ENCODE measurements around the gene SLC6A11.

Gene SLC6A11

DNA sequence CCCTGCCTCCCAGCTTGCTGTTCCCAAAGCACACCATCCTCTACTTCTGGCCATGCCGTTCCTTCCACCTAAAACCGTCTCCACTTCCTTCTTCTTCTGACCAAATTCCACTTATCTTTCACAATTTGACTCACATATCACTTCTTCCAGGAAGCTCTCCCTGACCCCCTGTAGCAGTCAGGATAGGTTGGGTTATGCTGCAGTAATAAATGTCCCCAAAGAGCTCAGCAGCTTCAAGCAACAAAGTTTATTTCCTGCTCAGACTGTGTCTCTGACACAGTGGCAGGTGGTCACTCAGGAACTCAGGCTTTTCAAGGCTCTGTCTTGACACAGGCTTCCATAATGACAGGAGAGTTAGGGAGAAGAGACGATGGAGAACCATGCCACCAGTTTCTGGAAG lies 27.4 kb downstream of the SLC6A11 start:
- ATAC-seq: no peak
- Mint-ChIP-seq H3K4me3 (no peak overlapping the region), H3K27me3 (peaks cover 34% of the 10 kb centered on the region), H3K27ac (no peak overlapping the region), H3K4me1 (no peaks in the 10 kb centered on the region), H3K36me3 (ENCODE audit: low read depth) (no peaks in the 10 kb centered on the region), H3K9me3 (no peaks in the 10 kb centered on the region)
- no peak for DNase-seq

DNA sequence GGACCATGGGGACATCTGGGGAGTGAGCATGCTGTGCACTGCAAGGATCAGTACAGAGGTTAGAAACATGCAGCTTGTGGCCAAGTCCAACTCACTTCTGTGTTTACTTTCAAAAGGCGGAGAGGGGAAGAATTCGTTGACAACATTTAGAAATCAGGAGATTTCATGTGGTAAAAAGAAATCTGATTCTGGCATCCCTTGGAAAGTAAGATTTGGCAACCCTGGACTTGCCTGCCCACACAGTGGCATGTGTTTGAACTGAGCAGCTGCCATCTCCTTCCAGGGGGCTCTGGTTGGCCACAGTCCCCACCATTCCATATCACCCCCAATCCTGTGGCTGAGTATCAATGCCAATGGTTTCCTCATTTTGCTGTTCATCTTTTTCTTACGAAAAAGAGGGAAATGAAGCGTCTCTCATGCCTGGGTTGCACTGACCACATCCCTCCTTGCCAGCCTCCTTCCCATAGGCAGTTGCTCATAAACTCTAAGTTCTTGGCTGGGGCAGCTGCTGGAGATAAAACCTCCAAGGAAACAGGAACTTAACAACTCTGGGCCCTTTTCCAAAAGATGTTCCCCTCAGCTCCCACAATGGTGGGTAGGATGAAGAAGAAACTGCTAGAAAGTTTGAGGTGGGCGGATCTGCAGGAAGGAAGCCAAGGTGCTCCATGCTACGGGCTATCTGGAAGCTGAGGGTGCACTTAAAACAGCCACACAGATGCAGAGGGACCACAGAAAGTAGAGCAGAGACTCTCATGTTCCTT lies 29.2 kb downstream of the SLC6A11 start:
- ATAC-seq: no peak
- H3K4me3 Mint-ChIP-seq: no peak overlapping the region

DNA sequence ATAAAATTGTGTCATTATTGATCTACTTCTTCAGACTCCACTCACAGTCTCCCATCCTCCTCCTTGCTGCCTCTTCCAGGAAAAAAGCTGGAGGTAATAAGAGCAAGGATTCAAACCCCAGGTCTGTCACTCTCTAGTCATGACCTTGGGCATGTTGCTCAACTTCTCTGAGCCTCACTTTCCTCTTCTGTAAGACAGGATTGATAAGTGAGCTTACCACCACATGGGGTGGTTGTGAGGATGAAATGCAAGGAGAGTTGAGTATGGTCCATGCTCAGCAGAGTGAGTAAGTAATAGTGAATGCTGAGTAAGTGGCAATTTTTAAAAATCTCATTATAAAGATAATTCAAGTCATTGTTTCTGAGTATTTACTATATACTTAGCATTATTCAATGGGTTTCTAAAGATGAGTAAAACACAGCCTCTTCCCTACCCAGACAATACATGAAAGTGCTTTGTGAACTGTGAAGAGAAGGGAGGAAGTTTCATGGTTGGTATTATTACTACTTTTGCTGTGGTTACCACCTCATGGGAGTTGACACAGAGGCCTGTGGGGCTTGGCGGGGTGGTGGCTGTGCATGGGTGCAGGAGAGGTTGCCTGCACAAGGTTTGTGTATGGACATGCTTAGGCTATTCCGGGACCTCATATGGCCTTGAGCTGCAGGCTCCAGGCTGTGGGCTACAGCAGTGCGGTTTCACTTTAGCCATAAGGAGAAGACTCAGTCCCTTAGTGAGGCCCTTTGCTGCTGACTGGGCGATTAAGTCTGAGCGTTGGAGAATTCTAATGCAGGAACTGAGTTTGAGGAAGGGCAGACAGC lies 30.0 kb downstream of the SLC6A11 start:
- no peak for DNase-seq
- peak; percentile 31 for ATAC-seq
- Mint-ChIP-seq H3K36me3 (ENCODE audit: low read depth) (no peaks in the 10 kb centered on the region), H3K27me3 (peaks cover 32% of the 10 kb centered on the region), H3K9me3 (no peaks in the 10 kb centered on the region), H3K4me1 (peaks cover 2% of the 10 kb centered on the region), H3K27ac (no peak overlapping the region), H3K4me3 (no peak overlapping the region)

More for the DNA sequence above, 29.2 kb downstream of the SLC6A11 start:
- no peaks in the 10 kb centered on the region for H3K9me3 Mint-ChIP-seq
- peaks cover 2% of the 10 kb centered on the region for H3K4me1 Mint-ChIP-seq
- H3K27me3 Mint-ChIP-seq: peaks cover 31% of the 10 kb centered on the region
- H3K27ac Mint-ChIP-seq: no peak overlapping the region
- no peak for DNase-seq
- H3K36me3 Mint-ChIP-seq (ENCODE audit: low read depth): no peaks in the 10 kb centered on the region

DNA sequence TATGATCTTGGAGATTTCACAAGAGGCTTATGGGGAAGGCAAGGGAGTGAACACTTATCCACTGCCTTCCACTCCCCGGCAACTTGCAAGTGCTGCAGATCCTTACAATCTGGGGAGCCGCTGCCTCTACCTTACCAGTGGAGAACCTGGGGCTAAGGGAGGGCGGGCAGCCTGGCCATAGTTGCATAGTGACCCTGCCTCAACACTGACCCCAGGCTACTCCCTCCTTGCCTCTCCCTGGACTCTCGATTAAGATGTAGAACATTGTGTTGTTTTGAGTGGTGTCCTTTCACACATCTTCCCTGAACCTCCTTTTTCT lies 30.6 kb downstream of the SLC6A11 start:
- peaks cover 35% of the 10 kb centered on the region for H3K27me3 Mint-ChIP-seq
- no peak overlapping the region for H3K4me3 Mint-ChIP-seq
- H3K9me3 Mint-ChIP-seq: no peaks in the 10 kb centered on the region
- no peak for DNase-seq
- ATAC-seq: no peak
- peaks cover 2% of the 10 kb centered on the region for H3K4me1 Mint-ChIP-seq
- H3K36me3 Mint-ChIP-seq (ENCODE audit: low read depth): no peaks in the 10 kb centered on the region
- no peak overlapping the region for H3K27ac Mint-ChIP-seq

DNA sequence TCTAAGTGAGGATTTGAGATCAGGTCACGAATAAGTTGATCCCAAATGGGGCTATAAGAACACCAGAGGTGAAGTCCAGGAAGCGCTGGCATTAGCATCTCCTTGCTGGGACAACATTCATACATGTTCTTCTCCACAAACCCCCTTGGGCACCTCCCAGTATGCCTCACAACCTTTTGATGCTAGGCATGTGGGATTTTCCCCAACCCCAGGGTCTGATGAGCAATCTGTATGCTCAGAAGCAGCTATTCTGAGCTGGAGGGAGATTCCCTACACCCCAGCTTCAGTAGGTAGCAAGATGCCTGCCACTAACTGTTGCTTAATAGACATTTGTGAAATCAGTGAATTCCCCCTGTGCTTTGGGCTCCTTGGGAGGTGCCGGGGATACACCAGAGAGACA lies 32.2 kb downstream of the SLC6A11 start:
- DNase-seq (peak; percentile 37), ATAC-seq (peak; percentile 91)
- no peak overlapping the region for H3K27ac Mint-ChIP-seq
- peaks cover 35% of the 10 kb centered on the region for H3K27me3 Mint-ChIP-seq
- H3K9me3 Mint-ChIP-seq: no peaks in the 10 kb centered on the region
- H3K4me3 Mint-ChIP-seq: no peak overlapping the region
- H3K36me3 Mint-ChIP-seq (ENCODE audit: low read depth): no peaks in the 10 kb centered on the region
- H3K4me1 Mint-ChIP-seq: peaks cover 2% of the 10 kb centered on the region

- Mint-ChIP-seq H3K36me3 (ENCODE audit: low read depth) (no peaks in the 10 kb centered on the region), H3K9me3 (no peaks in the 10 kb centered on the region), H3K27ac (no peak overlapping the region), H3K4me1 (peaks cover 2% of the 10 kb centered on the region), H3K27me3 (peaks cover 29% of the 10 kb centered on the region), H3K4me3 (no peak overlapping the region)
- ATAC-seq (no peak), DNase-seq (no peak)
Measured at GRCh38 chr3:10852066-10852808, 36.2 kb downstream of the SLC6A11 start.

- H3K36me3 Mint-ChIP-seq (ENCODE audit: low read depth): no peaks in the 10 kb centered on the region
- ATAC-seq (no peak), DNase-seq (no peak)
- H3K27me3 Mint-ChIP-seq: peaks cover 13% of the 10 kb centered on the region
- H3K9me3 Mint-ChIP-seq: no peaks in the 10 kb centered on the region
- H3K4me1 Mint-ChIP-seq: no peaks in the 10 kb centered on the region
- H3K27ac Mint-ChIP-seq: no peak overlapping the region
- no peak overlapping the region for H3K4me3 Mint-ChIP-seq
Measured at GRCh38 chr3:10855083-10855870, 39.2 kb downstream of the SLC6A11 start.

DNA sequence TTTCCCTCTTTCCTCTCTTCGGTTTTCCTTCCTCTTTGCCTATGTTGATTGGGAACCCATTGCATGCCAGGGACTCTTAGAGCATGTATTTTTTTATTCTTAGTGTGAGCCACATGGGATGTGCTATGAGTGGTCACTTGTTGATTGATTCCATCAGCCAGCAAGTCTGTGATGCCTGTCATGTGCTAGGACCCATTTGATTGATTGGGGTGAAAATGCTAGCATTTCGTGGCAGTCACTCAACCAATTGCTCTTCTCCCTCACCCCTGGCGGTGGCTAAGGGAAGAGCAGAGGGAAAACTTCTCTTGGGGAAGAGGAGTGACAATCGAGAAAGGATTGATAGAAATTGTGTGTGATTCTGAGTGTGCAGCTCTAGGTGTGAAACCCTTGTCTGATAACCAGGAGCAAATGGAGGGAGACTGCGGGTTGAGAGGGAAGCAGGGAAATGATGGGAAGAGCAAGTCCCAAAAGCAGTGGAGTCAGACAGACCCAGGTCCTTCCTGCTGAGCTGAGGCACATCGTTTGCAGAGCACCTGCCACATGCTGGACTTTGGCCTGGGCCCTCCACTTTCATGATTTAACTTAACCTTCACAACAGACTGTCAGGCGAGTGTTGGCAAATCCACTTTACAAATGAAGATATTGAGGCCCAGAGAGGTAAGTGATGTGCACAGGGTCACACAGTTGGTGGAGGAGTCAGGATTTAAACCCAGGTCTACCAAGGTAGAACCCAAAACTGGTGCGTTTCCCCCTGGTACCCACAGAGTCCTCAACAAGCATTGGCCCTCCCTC lies 40.0 kb downstream of the SLC6A11 start:
- Mint-ChIP-seq H3K36me3 (ENCODE audit: low read depth) (no peaks in the 10 kb centered on the region), H3K4me3 (no peak overlapping the region), H3K27me3 (peaks cover 12% of the 10 kb centered on the region), H3K4me1 (no peaks in the 10 kb centered on the region), H3K9me3 (no peaks in the 10 kb centered on the region), H3K27ac (no peak overlapping the region)
- ATAC-seq (no peak), DNase-seq (no peak)

DNA sequence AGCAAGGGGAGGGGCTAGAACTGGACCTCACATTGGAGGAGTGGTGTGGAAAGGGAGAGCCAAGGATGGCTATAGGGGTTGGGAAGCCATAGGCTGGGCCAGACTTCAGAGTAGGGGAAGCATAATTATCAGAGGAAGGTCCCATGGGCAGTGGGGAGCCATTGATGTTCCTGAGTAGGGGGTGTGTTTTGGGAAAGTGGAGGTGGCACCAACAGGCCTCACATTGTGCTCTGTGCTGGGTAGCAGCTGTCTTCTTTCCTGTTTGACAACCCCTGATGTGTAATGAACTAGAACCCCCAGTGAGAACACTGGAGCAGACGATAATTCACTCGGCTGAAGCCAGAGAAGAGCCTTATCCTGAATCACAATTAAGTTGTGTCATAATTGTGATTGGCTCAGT lies 41.2 kb downstream of the SLC6A11 start:
- ATAC-seq: no peak
- Mint-ChIP-seq H3K27ac (no peak overlapping the region), H3K9me3 (no peaks in the 10 kb centered on the region), H3K4me1 (no peaks in the 10 kb centered on the region), H3K36me3 (ENCODE audit: low read depth) (no peaks in the 10 kb centered on the region), H3K27me3 (peaks cover 11% of the 10 kb centered on the region), H3K4me3 (no peak overlapping the region)
- DNase-seq: no peak

DNA sequence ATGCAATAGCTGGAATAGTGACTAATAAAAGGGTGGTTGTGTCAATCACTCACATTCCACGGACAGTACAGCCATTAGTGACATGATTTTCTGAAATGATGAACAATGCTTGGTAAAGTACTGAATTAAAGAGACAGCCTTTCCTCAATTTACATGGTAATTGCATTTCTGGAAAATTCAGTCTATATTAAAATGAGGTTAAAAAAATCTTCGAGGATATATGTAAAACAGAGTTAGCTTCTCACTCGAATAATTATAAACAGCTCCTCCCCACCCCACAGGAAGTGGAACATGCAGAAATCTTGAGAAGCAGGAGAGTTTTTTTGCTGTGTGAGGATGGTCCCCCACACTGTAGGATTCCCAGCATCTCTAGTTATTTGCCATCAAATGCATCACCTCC lies 42.1 kb downstream of the SLC6A11 start:
- Mint-ChIP-seq H3K27ac (no peak overlapping the region), H3K36me3 (ENCODE audit: low read depth) (no peaks in the 10 kb centered on the region), H3K4me3 (no peak overlapping the region), H3K27me3 (peaks cover 11% of the 10 kb centered on the region), H3K9me3 (no peaks in the 10 kb centered on the region), H3K4me1 (no peaks in the 10 kb centered on the region)
- no peak for DNase-seq
- no peak for ATAC-seq

- no peak for ATAC-seq
- Mint-ChIP-seq H3K27ac (no peak overlapping the region), H3K4me3 (no peak overlapping the region), H3K36me3 (ENCODE audit: low read depth) (no peaks in the 10 kb centered on the region), H3K4me1 (no peaks in the 10 kb centered on the region), H3K27me3 (peaks cover 3% of the 10 kb centered on the region), H3K9me3 (no peaks in the 10 kb centered on the region)
- no peak for DNase-seq
Measured at GRCh38 chr3:10867384-10867783, 51.4 kb downstream of the SLC6A11 start.

- Mint-ChIP-seq H3K9me3 (no peaks in the 10 kb centered on the region), H3K27ac (no peak overlapping the region), H3K4me1 (no peaks in the 10 kb centered on the region), H3K4me3 (no peak overlapping the region), H3K27me3 (peaks cover 7% of the 10 kb centered on the region), H3K36me3 (ENCODE audit: low read depth) (no peaks in the 10 kb centered on the region)
- no peak for DNase-seq
- ATAC-seq: no peak
Measured at GRCh38 chr3:10869460-10869859, 53.4 kb downstream of the SLC6A11 start.

GRCh38 chr3:10870296-10870695 lies 54.3 kb downstream of the SLC6A11 start:
- Mint-ChIP-seq H3K4me3 (no peak overlapping the region), H3K9me3 (no peaks in the 10 kb centered on the region), H3K36me3 (ENCODE audit: low read depth) (no peaks in the 10 kb centered on the region), H3K27me3 (peaks cover 4% of the 10 kb centered on the region), H3K4me1 (no peaks in the 10 kb centered on the region), H3K27ac (no peak overlapping the region)
- ATAC-seq: no peak
- DNase-seq: no peak

DNA sequence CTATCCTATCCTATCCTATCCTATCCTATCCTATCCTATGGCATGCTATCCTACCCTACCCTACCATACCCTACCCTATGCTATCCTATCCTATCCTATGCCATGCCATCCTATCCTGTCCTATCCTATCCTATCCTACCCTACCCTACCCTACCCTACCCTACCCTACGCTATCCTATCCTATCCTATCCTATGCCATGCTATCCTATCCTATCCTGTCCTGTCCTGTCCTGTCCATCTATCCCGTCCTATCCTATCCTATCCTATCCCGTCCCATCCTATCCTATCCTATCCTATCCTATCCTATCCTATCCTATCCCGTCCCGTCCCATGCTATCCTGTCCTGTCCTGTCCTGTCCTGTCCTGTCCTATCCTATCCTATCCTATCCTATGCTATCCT lies 57.4 kb downstream of the SLC6A11 start:
- no peaks in the 10 kb centered on the region for H3K36me3 Mint-ChIP-seq (ENCODE audit: low read depth)
- ATAC-seq (no peak), DNase-seq (no peak)
- no peak overlapping the region for H3K27ac Mint-ChIP-seq
- H3K4me3 Mint-ChIP-seq: no peak overlapping the region
- H3K4me1 Mint-ChIP-seq: no peaks in the 10 kb centered on the region
- no peaks in the 10 kb centered on the region for H3K9me3 Mint-ChIP-seq
- H3K27me3 Mint-ChIP-seq: peaks cover 10% of the 10 kb centered on the region

Measured in activated naive CD8-positive, alpha-beta T cell treated with anti-CD3 and anti-CD28 coated beads, Interleukin-2, amount 50 U/mL, for 24 hours (primary cell).